Endothelial cell of umbilical vein (primary cell): ENCODE data around the gene CEBPG. TPM values are rescaled to one million over a fixed set of nuclear protein-coding genes. Genes with fewer than 3 reads are reported as not detected.

Experiments
- BruUV-seq: library from RNA; stranded (reverse); fragments of 400-500 nt; replicated peaks from 2 replicates; lab custom pipeline; 2021; lab: Mats Ljungman, UMichigan
- CTCF ChIA-PET: fragments of 300-600, 350-600 bp; sonication (Branson Sonifier 250); formaldehyde crosslinking; loops from one replicate; lab custom pipeline; 2021; ENCODE audit warnings: antibody characterized with exemption, inconsistent platforms; lab: Charles Lee
- POLR2A ChIA-PET: fragments of 300-600, 350-600 bp; sonication (Branson Sonifier 250); formaldehyde crosslinking; loops from one replicate; lab custom pipeline; 2021; ENCODE audit warnings: antibody characterized with exemption, inconsistent platforms; lab: Charles Lee
- DNase-seq: peaks from one replicate; pipeline ENCODE4 v3.0.0-alpha.2; 2011; ENCODE audit warnings: low read depth, low spot score
- FAIRE-seq: peaks from 2 replicates; lab custom pipeline; 2011; peaks lifted over from hg19 to GRCh38; lab: Jason Lieb, UNC
- H2AFZ ChIP-seq: 2 replicates; pipeline ENCODE4 v1.6.0; 2012; ENCODE audit warnings: low read depth, low read length, control low read depth, inconsistent platforms
- H3K27ac ChIP-seq: 2 replicates; pipeline ENCODE4 v1.5.1; 2011; ENCODE audit warnings: low read depth, mild to moderate bottlenecking, control low read depth, low read length, moderate library complexity; ENCODE audit not compliant: insufficient read depth
- H3K27me3 ChIP-seq, 2 experiments: 2 replicates each; pipeline versions ENCODE4 v1.6.0 to v1.6.1; 2011; ENCODE audit warnings: low read length in 2 of 2, mixed read lengths in 1 of 2; ENCODE audit not compliant: control insufficient read depth in 2 of 2, insufficient read depth in 2 of 2
- H3K36me3 ChIP-seq, 2 experiments: 2 replicates in 1 of 2; 3 replicates in 1 of 2; pipeline ENCODE4 v1.5.1; 2011; ENCODE audit warnings: low read length in 2 of 2, mild to moderate bottlenecking in 1 of 2, moderate library complexity in 1 of 2; ENCODE audit not compliant: control insufficient read depth in 2 of 2, insufficient read depth in 2 of 2; ENCODE audit errors: extremely low read depth in 1 of 2
- H3K4me1 ChIP-seq: 3 replicates; pipeline ENCODE4 v1.5.1; 2011; ENCODE audit warnings: mild to moderate bottlenecking, low read length; ENCODE audit not compliant: control insufficient read depth, insufficient read depth; ENCODE audit errors: extremely low read depth
- H3K4me2 ChIP-seq: 2 replicates; pipeline ENCODE4 v1.6.1; 2011; ENCODE audit warnings: low read length, control low read depth, mixed read lengths; ENCODE audit not compliant: insufficient read depth
- H3K4me3 ChIP-seq, 3 experiments: fragments of 200-600 bp in 1 of 3; sonication (generic), shearing (Covaris generic) in 1 of 3; replicated peaks in 1 of 3; 2 replicates each; pipeline ENCODE4 v1.5.1; 2011 to 2016; ENCODE audit warnings: control low read depth in 3 of 3, low read length in 3 of 3, mild to moderate bottlenecking in 2 of 3, inconsistent platforms in 1 of 3, low read depth in 1 of 3, moderate library complexity in 1 of 3; ENCODE audit not compliant: insufficient read depth in 1 of 3
- H3K79me2 ChIP-seq: 2 replicates; pipeline ENCODE4 v1.6.0; 2012; ENCODE audit warnings: low read length, inconsistent platforms; ENCODE audit not compliant: control insufficient read depth, insufficient read depth
- H3K9ac ChIP-seq: replicated peaks from 2 replicates; pipeline ENCODE3; 2011; ENCODE audit warnings: low read length, control low read depth; ENCODE audit not compliant: insufficient read depth; ENCODE audit errors: extremely low read depth
- H3K9me1 ChIP-seq: replicated peaks from 3 replicates; pipeline ENCODE4 v1.6.0; 2011; ENCODE audit warnings: mild to moderate bottlenecking, low read length; ENCODE audit not compliant: control insufficient read depth, insufficient read depth; ENCODE audit errors: extremely low read depth
- H3K9me3 ChIP-seq: replicated peaks from 2 replicates; pipeline ENCODE4 v1.5.1; 2012; ENCODE audit warnings: low read length, inconsistent platforms; ENCODE audit not compliant: control insufficient read depth, insufficient read depth
- H4K20me1 ChIP-seq: replicated peaks from 2 replicates; pipeline ENCODE3; 2011; ENCODE audit warnings: mild to moderate bottlenecking, low read length; ENCODE audit not compliant: control insufficient read depth, insufficient read depth; ENCODE audit errors: extremely low read depth
- EZH2 ChIP-seq: IDR thresholded peaks from 2 replicates; pipeline ENCODE4 v1.6.1; 2012; ENCODE audit warnings: borderline replicate concordance, low read depth, mild to moderate bottlenecking, moderate library complexity, low read length, inconsistent platforms; ENCODE audit not compliant: severe bottlenecking
- FOS ChIP-seq: IDR thresholded peaks from 2 replicates; pipeline ENCODE4 v1.6.1; 2011; ENCODE audit warnings: mild to moderate bottlenecking, low read length, moderate library complexity, borderline replicate concordance; ENCODE audit not compliant: insufficient read depth
- JUN ChIP-seq: IDR thresholded peaks from 2 replicates; pipeline ENCODE4 v1.6.1; 2011; ENCODE audit warnings: borderline replicate concordance, low read depth; ENCODE audit not compliant: insufficient read length, insufficient read depth
- MYC ChIP-seq: IDR thresholded peaks from one replicate; pipeline ENCODE4 v1.6.1; 2011; ENCODE audit warnings: mild to moderate bottlenecking, low read depth, low read length
- POLR2A ChIP-seq: IDR thresholded peaks from 2 replicates; pipeline ENCODE4 v1.6.1; 2012; ENCODE audit warnings: low read depth, mild to moderate bottlenecking, control low read depth, low read length
- POLR2AphosphoS5 ChIP-seq: IDR thresholded peaks from 2 replicates; pipeline ENCODE4 v1.6.1; 2012; ENCODE audit warnings: low read depth, mild to moderate bottlenecking, control low read depth, low read length, moderate library complexity; ENCODE audit not compliant: insufficient read depth
- dilution Hi-C: fragments of 300-500 bp; cut with MboI; formaldehyde crosslinking; loops from one replicate; pipeline ENCODE4 v1.15.0; 2019; ENCODE audit warnings: low sequenced_read_pairs; ENCODE audit not compliant: extremely low pct_ligation_motif_present
- intact Hi-C: fragments of 100-400 bp; cut with micrococcal nuclease; formaldehyde crosslinking; loops from one replicate; pipeline ENCODE4 v1.10.0; 2022
- polyA plus RNA-seq, 4 experiments: library from polyadenylated mRNA; depleted of rRNA in 3 of 4; stranded (reverse) in 3 of 4; unstranded in 1 of 4; fragments of >200 nt; gene quantifications; 2 replicates each; pipeline versions ENCODE4 v1.2.1 to v1.2.3, GENCODE V29; 2011 to 2012; ENCODE audit warnings: missing spikeins in 1 of 4
- total RNA-seq: library from RNA; stranded (reverse); gene quantifications from 2 replicates; pipeline ENCODE4 v1.2.3, GENCODE V29; 2021
- TF ChIP-seq, protein P1 (sequence below), 2 donors: IDR thresholded peaks; 1 replicate in 1 of 2; 2 replicates in 1 of 2; pipeline ENCODE4 v1.5.1; 2011; ENCODE audit warnings: low read length in 2 of 2, mild to moderate bottlenecking in 2 of 2, moderate library complexity in 2 of 2, control low read depth in 1 of 2, inconsistent platforms in 1 of 2, low read depth in 1 of 2; ENCODE audit not compliant: insufficient read depth in 1 of 2; ENCODE audit errors: extremely low read depth in 1 of 2

CEBPG gene
- total and polyA plus RNA-seq, 2 donors (not counting 3 experiments of a cell fraction or from before 2014, with no cell fraction given), result 10.2 to 24.6 TPM

DNA sequence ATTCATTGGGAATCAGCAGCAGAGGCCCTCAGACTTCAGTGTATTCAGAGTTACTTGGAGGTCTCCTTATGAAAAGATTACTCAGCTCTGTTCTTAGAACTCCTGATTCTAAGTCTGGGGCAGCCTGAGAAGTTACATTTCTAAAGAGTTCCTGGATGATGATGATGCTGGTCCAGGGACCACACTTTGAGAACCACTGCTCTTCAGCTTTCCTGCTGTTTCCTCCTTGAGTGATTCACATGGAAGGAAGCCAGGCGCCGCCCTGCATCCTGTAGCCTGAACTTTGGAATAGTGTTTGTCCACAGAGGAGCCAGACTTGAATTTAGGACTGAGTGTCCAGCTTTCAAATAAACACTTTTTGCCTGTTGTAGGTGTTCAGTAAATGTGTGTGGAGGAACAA lies 2.9 kb downstream of the CEBPG start:
- peak; percentile 92 for DNase-seq
- Histone ChIP-seq H4K20me1 (peaks cover 5% of the 10 kb centered on the region), H3K79me2 (peaks cover 73% of the 10 kb centered on the region), H3K9me3 (no peaks in the 10 kb centered on the region), H3K9me1 (no peaks in the 10 kb centered on the region), H3K4me1 (peaks cover 46% of the 10 kb centered on the region), H3K4me2 (peak overlapping the region; percentile 80), H3K27me3 (no peaks in the 10 kb centered on the region), H3K9ac (peak overlapping the region; percentile 51), H3K4me3 (peak overlapping the region in 1 of 3 experiments; percentile 7), H3K36me3 (peaks cover 5 to 10% of the 10 kb centered on the region in 2 experiments), H3K27ac (peak overlapping the region; percentile 94), H2AFZ (no peak overlapping the region)
- BruUV-seq, result no TSS peak
- TF ChIP-seq EZH2 (no peak), FOS (peak; percentile 74), JUN (peak; percentile 63), MYC (no peak), POLR2A (no peak), POLR2AphosphoS5 (peak; percentile 65)
- TF ChIP-seq, protein P1, sequence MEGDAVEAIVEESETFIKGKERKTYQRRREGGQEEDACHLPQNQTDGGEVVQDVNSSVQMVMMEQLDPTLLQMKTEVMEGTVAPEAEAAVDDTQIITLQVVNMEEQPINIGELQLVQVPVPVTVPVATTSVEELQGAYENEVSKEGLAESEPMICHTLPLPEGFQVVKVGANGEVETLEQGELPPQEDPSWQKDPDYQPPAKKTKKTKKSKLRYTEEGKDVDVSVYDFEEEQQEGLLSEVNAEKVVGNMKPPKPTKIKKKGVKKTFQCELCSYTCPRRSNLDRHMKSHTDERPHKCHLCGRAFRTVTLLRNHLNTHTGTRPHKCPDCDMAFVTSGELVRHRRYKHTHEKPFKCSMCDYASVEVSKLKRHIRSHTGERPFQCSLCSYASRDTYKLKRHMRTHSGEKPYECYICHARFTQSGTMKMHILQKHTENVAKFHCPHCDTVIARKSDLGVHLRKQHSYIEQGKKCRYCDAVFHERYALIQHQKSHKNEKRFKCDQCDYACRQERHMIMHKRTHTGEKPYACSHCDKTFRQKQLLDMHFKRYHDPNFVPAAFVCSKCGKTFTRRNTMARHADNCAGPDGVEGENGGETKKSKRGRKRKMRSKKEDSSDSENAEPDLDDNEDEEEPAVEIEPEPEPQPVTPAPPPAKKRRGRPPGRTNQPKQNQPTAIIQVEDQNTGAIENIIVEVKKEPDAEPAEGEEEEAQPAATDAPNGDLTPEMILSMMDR (IDR thresholded peaks at IDR 0.05; ENCODE audit: extremely low read depth in 1 of 2, insufficient read depth in 1 of 2, low read depth in 1 of 2, low read length in 2 of 2), result no peak
- intact Hi-C loops, result loop anchor here (2.0 to 10.0 kb wide), 4 partner anchors 18 to 508 kb away; partner anchors contain the start of genes CEP89 and FAAP24
- dilution Hi-C loops, result no loop called here
- CTCF ChIA-PET, result interaction anchor here (0.6 to 2.1 kb wide), 10 partner anchors 8 to 402 kb away, joined by 3 to 13 read pairs (median 3); no protein-coding TSS in a partner anchor
- peak; percentile 89 for FAIRE-seq
- POLR2A ChIA-PET, result no interaction called here
